ENCODE results near the gene BOLA2B. TPM values are rescaled to one million over a fixed set of nuclear protein-coding genes. Genes with fewer than 3 reads are reported as not detected.
"Not testable (repeated sequence)": the region's sequence is repeated elsewhere in the genome, so short reads cannot be mapped to it uniquely, and the experiment has no call there.

BOLA2B gene
- total and polyA plus RNA-seq, 9 of the 15 experiments (the other 6 are each of a cell fraction or from before 2014, with no cell fraction given): 43.9 to 613 (median 181) TPM

GRCh38 chr16:30205541-30206236, 12.2 kb upstream of the BOLA2B start:
- H3K4me1 ChIP-seq (replicated peaks in 1 of 2; ENCODE audit: control insufficient read depth in 2 of 2, insufficient read depth in 2 of 2, low read length in 2 of 2); POLR2A ChIA-PET; DNase-seq (ENCODE audit: extremely low read depth in 1 of 4, low spot score in 3 of 4); H3K4me3 ChIP-seq; intact Hi-C loops (cut with micrococcal nuclease); H3K9me3 ChIP-seq (replicated peaks; ENCODE audit: control insufficient read depth, insufficient read depth, low read depth, low read length); CTCF ChIA-PET (ENCODE audit: low intra/inter-chr PET ratio); H3K79me2 ChIP-seq (ENCODE audit: control insufficient read depth, insufficient read depth, low read length); H3K36me3 ChIP-seq (ENCODE audit: control insufficient read depth, insufficient read depth, low read length); H4K20me1 ChIP-seq (replicated peaks; ENCODE audit: control insufficient read depth, insufficient read depth, low read length); H3K27ac ChIP-seq (ENCODE audit: extremely low read depth, low read depth, low read length); FAIRE-seq; H2AFZ ChIP-seq (ENCODE audit: low read depth, low read length); H3K9ac ChIP-seq (ENCODE audit: insufficient read depth in 1 of 2, low read depth in 2 of 2, low read length in 2 of 2); H3K4me2 ChIP-seq (ENCODE audit: insufficient read depth, low read length); H3K27me3 ChIP-seq (ENCODE audit: control insufficient read depth in 2 of 2, insufficient read depth in 2 of 2, low read length in 2 of 2); BruUV-seq (replicated peaks); H3K9me1 ChIP-seq (ENCODE audit: control insufficient read depth, insufficient read depth, low read length): not testable (repeated sequence)
- ATAC-seq: peak; percentile 78
- 5% methylated on average over 13 of the region's 52 CpGs for WGBS (ENCODE audit: insufficient coverage, low coverage, missing lambda C conversion rate)
- in situ Hi-C loops (cut with MboI): loop anchor here (25.0 kb wide), 4 partner anchors 432 to 1718 kb away; partner anchors contain the start of genes APOBR, CLN3, LAT and SULT1A1

GRCh38 chr16:30199608-30200343, 6.3 kb upstream of the BOLA2B start:
- H3K36me3 ChIP-seq (ENCODE audit: control insufficient read depth, insufficient read depth, low read length); H3K9me1 ChIP-seq (ENCODE audit: control insufficient read depth, insufficient read depth, low read length); H3K27ac ChIP-seq (ENCODE audit: extremely low read depth, low read depth, low read length); H3K4me3 ChIP-seq; H4K20me1 ChIP-seq (replicated peaks; ENCODE audit: control insufficient read depth, insufficient read depth, low read length); CTCF ChIA-PET (ENCODE audit: low intra/inter-chr PET ratio); H3K9me3 ChIP-seq (replicated peaks; ENCODE audit: control insufficient read depth, insufficient read depth, low read depth, low read length); H3K9ac ChIP-seq (ENCODE audit: insufficient read depth in 1 of 2, low read depth in 2 of 2, low read length in 2 of 2); BruUV-seq (replicated peaks); H3K27me3 ChIP-seq (ENCODE audit: control insufficient read depth in 2 of 2, insufficient read depth in 2 of 2, low read length in 2 of 2); DNase-seq (ENCODE audit: extremely low read depth in 1 of 4, low spot score in 3 of 4); H3K4me2 ChIP-seq (ENCODE audit: insufficient read depth, low read length); H3K4me1 ChIP-seq (replicated peaks in 1 of 2; ENCODE audit: control insufficient read depth in 2 of 2, insufficient read depth in 2 of 2, low read length in 2 of 2); POLR2A ChIA-PET; intact Hi-C loops (cut with micrococcal nuclease); H2AFZ ChIP-seq (ENCODE audit: low read depth, low read length); H3K79me2 ChIP-seq (ENCODE audit: control insufficient read depth, insufficient read depth, low read length): not testable (repeated sequence)
- in situ Hi-C loops (cut with MboI): loop anchor here (10.0 to 25.0 kb wide), 5 partner anchors 205 to 1712 kb away; partner anchors contain the start of genes APOBR, CLN3, LAT and SULT1A1
- no CpG with 5 or more reads among the region's 15 CpGs for WGBS (ENCODE audit: insufficient coverage, low coverage, missing lambda C conversion rate)
- peak; percentile 77 for ATAC-seq
- peak; percentile 84 for FAIRE-seq

- H3K9me3 ChIP-seq (replicated peaks; ENCODE audit: control insufficient read depth, insufficient read depth, low read depth, low read length); H3K27ac ChIP-seq (ENCODE audit: extremely low read depth, low read depth, low read length); POLR2A ChIA-PET; H3K36me3 ChIP-seq (ENCODE audit: control insufficient read depth, insufficient read depth, low read length); H3K9me1 ChIP-seq (ENCODE audit: control insufficient read depth, insufficient read depth, low read length); DNase-seq (ENCODE audit: extremely low read depth in 1 of 4, low spot score in 3 of 4); H3K4me1 ChIP-seq (replicated peaks in 1 of 2; ENCODE audit: control insufficient read depth in 2 of 2, insufficient read depth in 2 of 2, low read length in 2 of 2); H3K4me2 ChIP-seq (ENCODE audit: insufficient read depth, low read length); H4K20me1 ChIP-seq (replicated peaks; ENCODE audit: control insufficient read depth, insufficient read depth, low read length); H3K4me3 ChIP-seq; FAIRE-seq; H3K9ac ChIP-seq (ENCODE audit: insufficient read depth in 1 of 2, low read depth in 2 of 2, low read length in 2 of 2); H3K79me2 ChIP-seq (ENCODE audit: control insufficient read depth, insufficient read depth, low read length); CTCF ChIA-PET (ENCODE audit: low intra/inter-chr PET ratio); BruUV-seq (replicated peaks); H3K27me3 ChIP-seq (ENCODE audit: control insufficient read depth in 2 of 2, insufficient read depth in 2 of 2, low read length in 2 of 2); intact Hi-C loops (cut with micrococcal nuclease); H2AFZ ChIP-seq (ENCODE audit: low read depth, low read length): not testable (repeated sequence)
- peak; percentile 66 for ATAC-seq
- no CpG with 5 or more reads among the region's 3 CpGs for WGBS (ENCODE audit: insufficient coverage, low coverage, missing lambda C conversion rate)
- in situ Hi-C loops (cut with MboI): loop anchor here (10.0 kb wide), 1 partner anchor 206 kb away; the partner anchor contains the start of gene ZNF771
These were observed 5.6 kb upstream of the BOLA2B start, which contains the start of gene SULT1A3 for GRCh38 chr16:30199049-30199448. Gene SULT1A3 (plus strand): TSS chr16:30199255. CDS start chr16:30200729, 1,474 bp downstream.
